NCI-H1930 (cell line): Measurements from ENCODE around the gene CSRNP3.

Experiments used
- DNase-seq, 2 experiments: peaks; one replicate each; lab custom pipeline; 2025; lab: John Stamatoyannopoulos, UW

The CSRNP3 gene

DNA sequence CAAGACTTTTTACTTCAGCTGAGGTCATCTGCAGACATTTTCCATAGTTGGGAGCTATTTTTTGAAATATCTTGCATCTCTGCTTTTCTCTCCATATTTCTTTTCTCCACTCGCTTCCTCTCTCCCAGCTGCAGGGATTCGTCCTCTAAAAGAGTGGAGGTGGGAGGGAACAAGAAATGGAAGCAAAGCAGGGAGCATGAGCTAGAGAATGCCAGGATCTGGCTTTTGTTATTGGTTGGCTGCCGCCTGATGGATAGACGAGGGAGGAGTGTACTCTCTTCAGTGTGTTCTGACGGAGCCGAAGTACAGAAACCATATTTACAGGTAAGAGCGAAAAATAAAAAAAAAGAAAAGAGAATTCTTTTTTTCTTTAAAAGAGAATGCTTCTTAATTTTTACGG is at the start of gene CSRNP3:
TSS of gene CSRNP3 (plus strand) at position 282 of the 400 bp plus-strand sequence. CDS start 125,368 bp downstream, outside the sequence.
- DNase-seq: no peak

GRCh38 chr2:165420231-165420630 is 49.3 kb upstream of the CSRNP3 start:
- no peak for DNase-seq

- no peak for DNase-seq
Observed at GRCh38 chr2:165423081-165423480, 46.4 kb upstream of the CSRNP3 start.

GRCh38 chr2:165425556-165425955 is 43.9 kb upstream of the CSRNP3 start:
- DNase-seq: no peak

- no peak for DNase-seq
Observed at GRCh38 chr2:165427686-165428085, 41.8 kb upstream of the CSRNP3 start.

DNA sequence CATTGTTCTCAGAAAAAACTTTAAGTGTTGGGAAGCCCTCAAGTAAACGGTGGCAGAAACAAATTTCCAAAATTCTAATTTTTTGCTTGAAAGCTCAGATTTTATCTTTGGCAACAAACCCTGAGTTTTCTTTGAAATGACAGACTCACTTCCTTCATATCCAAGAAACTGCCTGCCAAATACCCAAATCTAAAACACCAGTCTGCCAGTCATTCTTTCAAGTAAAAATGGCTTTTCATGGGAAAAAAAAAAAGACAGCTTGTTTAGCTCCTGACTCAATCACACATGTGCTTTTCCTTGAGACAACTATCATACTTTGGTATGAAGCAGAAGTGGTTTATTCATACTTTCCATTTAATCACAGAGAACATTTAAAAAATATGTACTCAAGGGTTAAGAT is 40.6 kb upstream of the CSRNP3 start:
- DNase-seq: no peak

DNA sequence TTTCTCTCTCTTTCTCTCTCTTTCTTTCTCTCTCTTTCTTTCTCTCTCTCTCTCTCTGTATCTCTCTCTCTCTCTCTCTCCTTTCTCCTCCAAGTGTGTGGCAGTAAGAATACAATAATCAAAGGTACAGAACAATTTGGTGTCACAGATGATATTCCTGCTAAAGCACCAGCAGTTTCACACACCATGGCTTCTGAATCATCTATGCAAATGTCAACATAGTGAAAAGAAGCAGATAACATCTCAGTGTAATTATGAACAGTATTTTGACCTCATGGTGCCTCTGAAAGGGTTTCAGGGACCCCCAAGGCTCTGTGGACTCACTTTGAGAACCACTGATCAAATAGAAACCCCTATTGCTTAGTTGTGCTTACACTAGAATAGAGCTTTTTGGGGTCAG is 38.5 kb upstream of the CSRNP3 start:
- no peak for DNase-seq

DNA sequence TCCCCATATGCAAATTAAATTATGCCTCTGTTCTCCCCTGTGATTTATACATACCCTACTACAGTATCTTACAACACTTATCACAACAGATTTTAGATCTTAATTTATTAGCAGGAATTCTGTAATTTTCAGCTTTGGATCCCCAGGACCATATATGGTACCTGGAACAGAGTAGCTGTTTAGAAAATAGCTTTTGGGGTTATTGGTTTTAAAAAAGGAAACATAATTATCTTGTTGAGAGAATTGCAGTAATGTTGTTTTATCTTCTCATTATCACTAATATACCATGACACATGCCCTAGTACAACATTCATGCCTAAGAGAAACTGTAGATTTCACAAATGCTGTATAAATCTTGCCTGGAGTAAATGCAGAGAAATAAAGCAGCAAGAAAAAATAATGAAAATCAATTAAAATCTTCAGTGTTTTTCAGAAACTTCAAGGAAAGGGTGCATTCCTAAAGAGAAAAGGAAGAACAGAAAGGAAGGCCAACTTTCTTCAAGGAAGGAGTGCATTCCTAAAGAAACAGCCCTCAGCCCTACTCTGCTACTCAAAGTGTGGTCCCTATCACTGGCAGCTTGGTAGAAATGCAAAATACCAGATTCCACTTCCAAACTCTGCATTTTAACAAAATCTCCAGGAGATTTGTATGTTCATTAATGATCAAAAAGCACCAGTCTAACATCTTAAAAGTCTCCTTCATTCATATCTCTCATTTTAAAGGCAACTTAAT is 37.1 kb upstream of the CSRNP3 start:
- DNase-seq: no peak

GRCh38 chr2:165434865-165435496 is 34.5 kb upstream of the CSRNP3 start:
- DNase-seq: no peak

DNA sequence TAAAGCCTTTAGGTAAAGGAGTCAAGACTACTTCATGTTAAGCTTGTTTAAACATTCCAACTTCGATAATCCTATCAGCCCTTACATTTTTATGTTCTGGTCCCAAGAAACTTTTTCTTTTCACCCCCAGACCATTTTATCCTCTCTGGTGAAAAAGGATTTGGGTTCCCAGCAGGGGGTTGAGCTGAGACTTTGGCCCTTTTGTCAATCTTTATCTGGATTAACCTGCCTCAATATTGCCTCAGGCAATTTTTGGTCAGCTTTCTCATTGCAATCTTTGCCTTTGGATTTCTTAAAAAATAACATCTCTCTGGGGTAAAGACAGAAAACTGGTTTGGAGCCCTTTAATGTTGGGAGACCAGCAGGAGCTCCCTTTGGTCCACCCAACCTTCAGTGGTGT is 33.9 kb upstream of the CSRNP3 start:
- no peak for DNase-seq

DNA sequence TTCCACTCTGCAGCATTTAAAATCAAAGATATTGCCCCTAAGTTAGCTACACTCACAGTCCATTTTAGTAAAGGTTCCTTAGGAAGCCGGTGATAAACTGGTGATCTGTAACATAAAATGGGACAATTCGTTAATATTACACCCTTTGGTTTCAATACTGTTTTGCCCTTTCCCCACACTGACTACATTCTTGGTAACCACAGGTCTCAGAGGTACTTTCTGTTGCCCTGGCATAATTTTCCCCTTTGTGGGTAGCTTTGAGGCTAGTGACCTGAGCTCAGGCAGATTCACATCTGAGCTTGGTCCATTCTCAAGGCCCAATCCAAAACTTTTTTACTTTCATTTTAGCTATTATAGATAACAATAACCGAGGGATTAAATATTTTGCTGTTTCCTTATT is 32.9 kb upstream of the CSRNP3 start:
- DNase-seq: no peak

GRCh38 chr2:165440367-165440766 is 29.1 kb upstream of the CSRNP3 start:
- no peak for DNase-seq

DNA sequence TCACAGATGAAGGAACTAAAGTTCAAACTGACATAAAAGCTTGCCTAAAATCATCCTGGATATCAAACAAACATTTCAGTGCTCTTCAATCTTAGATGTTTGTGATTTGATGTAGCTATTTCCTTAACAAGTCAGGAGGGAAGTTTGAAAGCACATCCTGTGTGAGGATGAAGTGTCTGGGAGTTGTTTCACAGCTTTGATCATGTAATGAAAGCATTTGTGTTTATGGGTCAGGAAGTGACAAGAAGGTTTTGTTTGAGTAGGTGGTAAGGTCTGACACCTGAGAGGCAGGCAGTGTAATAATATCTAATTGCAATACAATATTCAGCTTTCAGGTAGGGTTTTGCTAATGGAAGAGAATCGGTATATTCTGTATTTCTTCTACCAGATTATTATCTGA is 26.0 kb upstream of the CSRNP3 start:
- no peak for DNase-seq

- DNase-seq: no peak
Observed at GRCh38 chr2:165448406-165448805, 21.1 kb upstream of the CSRNP3 start.

DNA sequence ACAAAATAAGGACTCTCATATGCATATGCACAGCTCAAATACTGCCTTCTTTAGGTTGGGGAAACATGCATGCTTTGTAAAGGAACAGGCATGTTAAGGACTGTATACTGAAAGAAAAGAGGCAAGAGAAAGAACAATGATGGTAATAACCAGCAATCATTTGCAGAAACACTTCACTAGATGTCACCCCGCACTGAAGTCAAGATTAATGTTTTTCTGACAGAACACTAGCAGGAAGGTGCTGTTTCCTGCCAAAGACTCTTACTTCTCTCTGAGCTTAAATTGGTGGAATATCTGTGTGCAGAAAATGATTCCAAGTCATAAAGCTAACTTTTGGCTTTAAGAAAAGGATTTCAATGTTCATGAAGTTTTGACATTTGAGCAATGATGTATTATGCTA is 19.3 kb upstream of the CSRNP3 start:
- DNase-seq: no peak

DNA sequence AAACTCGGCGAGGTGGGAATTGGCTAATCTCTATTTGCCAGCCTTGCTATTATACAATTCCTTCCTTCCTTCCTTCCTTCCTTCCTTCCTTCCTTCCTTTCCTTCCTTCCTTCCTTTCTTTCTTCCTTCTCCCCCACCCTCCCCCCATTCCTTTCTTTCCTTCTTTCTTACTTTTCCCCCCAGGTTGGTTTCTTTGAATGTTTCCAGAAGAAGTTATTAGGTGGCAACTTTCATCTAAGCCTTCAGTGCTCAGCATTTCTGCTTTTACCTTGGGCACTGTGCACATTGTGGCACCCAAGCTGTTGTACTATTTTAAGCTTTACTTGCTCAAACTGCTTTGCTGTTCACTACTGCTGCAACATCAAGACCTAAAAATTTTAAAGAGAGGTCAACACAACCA is 17.2 kb upstream of the CSRNP3 start:
- no peak for DNase-seq

DNA sequence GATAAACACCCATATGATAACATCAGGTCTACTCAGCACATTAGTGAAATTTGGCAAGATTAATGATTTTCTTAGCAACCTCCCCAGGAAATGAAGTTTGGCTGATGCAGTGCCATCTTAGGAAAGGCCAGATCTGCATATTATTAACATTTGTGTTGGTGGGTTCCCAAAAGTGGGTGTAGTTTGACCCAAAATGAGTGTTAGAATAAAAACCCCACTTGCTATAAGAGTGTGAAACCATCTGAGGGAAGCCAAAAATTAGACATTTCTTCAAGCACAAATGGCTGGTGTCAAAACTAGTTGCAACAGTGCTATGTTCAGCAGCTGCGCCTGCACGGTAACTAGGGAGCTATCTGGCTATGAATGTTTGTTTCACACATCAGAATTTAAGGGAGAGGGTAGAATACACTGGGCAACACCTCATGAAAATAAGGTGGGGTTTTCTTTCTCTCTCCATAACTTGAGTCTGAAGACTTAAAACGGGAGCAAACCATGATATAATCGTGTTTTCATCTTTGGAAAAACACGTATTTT is 15.9 kb upstream of the CSRNP3 start:
- DNase-seq: no peak

GRCh38 chr2:165454905-165455304 is 14.6 kb upstream of the CSRNP3 start:
- DNase-seq: no peak

- DNase-seq: no peak
Observed at GRCh38 chr2:165456027-165456426, 13.5 kb upstream of the CSRNP3 start.

GRCh38 chr2:165462443-165462842 is 7.1 kb upstream of the CSRNP3 start:
- peak; percentile 75 to 95 for DNase-seq

DNA sequence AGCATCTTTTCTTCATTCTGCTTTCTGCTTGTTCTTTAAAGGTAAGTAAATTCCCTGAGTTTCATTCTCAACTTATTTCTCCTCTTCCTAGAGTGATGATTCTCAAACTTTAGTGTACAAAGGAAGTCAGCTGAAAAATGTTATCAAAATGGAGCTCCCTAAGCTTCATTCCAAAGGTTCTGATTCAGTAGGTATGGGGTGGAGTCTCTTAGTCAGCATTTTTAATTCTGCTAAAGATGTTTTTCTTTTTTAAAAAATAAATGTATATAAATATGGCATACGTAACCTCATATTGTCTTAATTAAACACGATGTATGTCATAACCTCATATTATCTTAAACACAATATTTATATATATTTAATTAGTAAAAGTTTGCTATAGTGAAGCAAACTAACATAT is 3.1 kb upstream of the CSRNP3 start:
- DNase-seq: no peak

DNA sequence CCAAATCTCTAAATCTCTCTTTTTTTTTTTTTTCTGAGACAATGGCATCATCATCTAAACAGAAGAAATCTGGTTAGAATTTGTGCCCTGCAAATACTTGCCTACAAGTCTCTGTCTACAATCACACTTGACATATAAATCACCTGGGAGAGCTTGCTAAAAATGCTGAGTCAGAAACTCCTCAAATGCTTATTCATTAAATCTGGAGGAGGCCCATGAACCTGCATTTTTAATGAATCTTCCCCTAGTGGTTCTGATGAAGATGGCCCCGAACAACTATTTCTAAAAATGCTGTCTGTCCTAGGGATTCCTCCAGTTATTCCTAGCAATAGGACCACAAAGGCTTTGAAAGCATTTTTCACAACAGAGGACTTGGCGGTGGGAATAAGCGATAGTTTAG is 1.6 kb upstream of the CSRNP3 start:
- no peak for DNase-seq

- no peak for DNase-seq
Observed at GRCh38 chr2:165470361-165470760, 863 bp downstream of the CSRNP3 start.
